ENCODE measurements around the gene CEP112.

GRCh38 chr17:65990593-65990992 lies 201.3 kb downstream of the CEP112 start:
- TF ChIP-seq, protein P1, sequence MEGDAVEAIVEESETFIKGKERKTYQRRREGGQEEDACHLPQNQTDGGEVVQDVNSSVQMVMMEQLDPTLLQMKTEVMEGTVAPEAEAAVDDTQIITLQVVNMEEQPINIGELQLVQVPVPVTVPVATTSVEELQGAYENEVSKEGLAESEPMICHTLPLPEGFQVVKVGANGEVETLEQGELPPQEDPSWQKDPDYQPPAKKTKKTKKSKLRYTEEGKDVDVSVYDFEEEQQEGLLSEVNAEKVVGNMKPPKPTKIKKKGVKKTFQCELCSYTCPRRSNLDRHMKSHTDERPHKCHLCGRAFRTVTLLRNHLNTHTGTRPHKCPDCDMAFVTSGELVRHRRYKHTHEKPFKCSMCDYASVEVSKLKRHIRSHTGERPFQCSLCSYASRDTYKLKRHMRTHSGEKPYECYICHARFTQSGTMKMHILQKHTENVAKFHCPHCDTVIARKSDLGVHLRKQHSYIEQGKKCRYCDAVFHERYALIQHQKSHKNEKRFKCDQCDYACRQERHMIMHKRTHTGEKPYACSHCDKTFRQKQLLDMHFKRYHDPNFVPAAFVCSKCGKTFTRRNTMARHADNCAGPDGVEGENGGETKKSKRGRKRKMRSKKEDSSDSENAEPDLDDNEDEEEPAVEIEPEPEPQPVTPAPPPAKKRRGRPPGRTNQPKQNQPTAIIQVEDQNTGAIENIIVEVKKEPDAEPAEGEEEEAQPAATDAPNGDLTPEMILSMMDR (IDR thresholded peaks at IDR 0.05; ENCODE audit: poor library complexity, severe bottlenecking): no peak
- TF ChIP-seq EZH2 (IDR thresholded peaks at IDR 0.05; ENCODE audit: borderline replicate concordance, insufficient read depth, low read length, poor library complexity, severe bottlenecking) (no peak), EP300 (conservative IDR thresholded peaks at IDR 0.05; ENCODE audit: poor library complexity, severe bottlenecking) (no peak), SMC3 (conservative IDR thresholded peaks at IDR 0.05; ENCODE audit: poor library complexity) (no peak), REST (IDR thresholded peaks at IDR 0.05; ENCODE audit: borderline replicate concordance) (no peak), POLR2AphosphoS5 (IDR thresholded peaks at IDR 0.05) (no peak), RAD21 (conservative IDR thresholded peaks at IDR 0.05) (no peak)

All from neural cell (in vitro differentiated cells).